Common myeloid progenitor, CD34-positive (primary cell): ENCODE data around the gene SPATS1.

ENCODE experiments used
- CTCF ChIA-PET: fragments of 350-600 bp; sonication (Branson Sonifier 250); formaldehyde crosslinking; loops from one replicate; lab custom pipeline; 2021; ENCODE audit warnings: antibody characterized with exemption; lab: Charles Lee
- POLR2A ChIA-PET: fragments of 350-600 bp; sonication (Branson Sonifier 250); formaldehyde crosslinking; loops from one replicate; lab custom pipeline; 2021; ENCODE audit warnings: antibody characterized with exemption; lab: Charles Lee
- DNase-seq, 3 donors: peaks; one replicate each; pipeline versions ENCODE4 v3.0.0 to v3.0.0-alpha.2; 2013
- H3K27ac ChIP-seq, 2 experiments: 1 replicate in 1 of 2; 2 replicates in 1 of 2; pipeline ENCODE4 v1.7.0; 2013; ENCODE audit warnings: inconsistent platforms in 2 of 2, low read length in 2 of 2, mild to moderate bottlenecking in 2 of 2, low read depth in 1 of 2, moderate library complexity in 1 of 2; ENCODE audit not compliant: severe bottlenecking in 2 of 2, insufficient read depth in 1 of 2, poor library complexity in 1 of 2
- H3K27me3 ChIP-seq, 5 experiments: replicated peaks in 2 of 5; 1 replicate in 3 of 5; 2 replicates in 2 of 5; pipeline versions ENCODE4 v1.6.1 to v1.7.0; 2013; ENCODE audit warnings: low read length in 4 of 5, mild to moderate bottlenecking in 2 of 5, moderate library complexity in 2 of 5, inconsistent platforms in 1 of 5; ENCODE audit not compliant: insufficient read depth in 5 of 5, control insufficient read depth in 4 of 5
- H3K36me3 ChIP-seq, 4 experiments: 1 replicate in 2 of 4; 2 replicates in 2 of 4; pipeline versions ENCODE4 v1.6.1 to v1.7.0; 2013; ENCODE audit warnings: low read length in 3 of 4, control low read depth in 1 of 4, mild to moderate bottlenecking in 1 of 4; ENCODE audit not compliant: control insufficient read depth in 4 of 4, insufficient read depth in 4 of 4
- H3K4me1 ChIP-seq, 4 experiments: 1 replicate in 3 of 4; 2 replicates in 1 of 4; pipeline versions ENCODE4 v1.6.1 to v1.7.1; 2013; ENCODE audit warnings: low read length in 3 of 4, mild to moderate bottlenecking in 3 of 4, control low read depth in 1 of 4, inconsistent platforms in 1 of 4, moderate library complexity in 1 of 4; ENCODE audit not compliant: control insufficient read depth in 4 of 4, insufficient read depth in 4 of 4; ENCODE audit errors: control extremely low read depth in 1 of 4
- H3K4me3 ChIP-seq, 7 experiments: 1 replicate in 4 of 7; 2 replicates in 3 of 7; pipeline versions ENCODE4 v1.5.1 to v1.7.0; 2013; ENCODE audit warnings: mild to moderate bottlenecking in 7 of 7, low read length in 6 of 7, moderate library complexity in 6 of 7, inconsistent platforms in 2 of 7, low read depth in 2 of 7, control low read depth in 1 of 7; ENCODE audit not compliant: insufficient read depth in 4 of 7, control insufficient read depth in 1 of 7; ENCODE audit errors: extremely low read depth in 1 of 7
- H3K9me3 ChIP-seq, 5 experiments: 1 replicate in 4 of 5; 2 replicates in 1 of 5; pipeline versions ENCODE4 v1.6.1 to v1.7.1; 2013; ENCODE audit warnings: low read length in 4 of 5, mild to moderate bottlenecking in 2 of 5, inconsistent platforms in 1 of 5, low read depth in 1 of 5, moderate library complexity in 1 of 5; ENCODE audit not compliant: control insufficient read depth in 4 of 5, insufficient read depth in 2 of 5; ENCODE audit errors: control extremely low read depth in 1 of 5
- WGBS: methylation state at CpG from one replicate; pipeline ENCODE4 v1.1.5; 2013; ENCODE audit not compliant: insufficient coverage; 5-methylcytosine and 5-hydroxymethylcytosine counted together

Gene SPATS1

DNA sequence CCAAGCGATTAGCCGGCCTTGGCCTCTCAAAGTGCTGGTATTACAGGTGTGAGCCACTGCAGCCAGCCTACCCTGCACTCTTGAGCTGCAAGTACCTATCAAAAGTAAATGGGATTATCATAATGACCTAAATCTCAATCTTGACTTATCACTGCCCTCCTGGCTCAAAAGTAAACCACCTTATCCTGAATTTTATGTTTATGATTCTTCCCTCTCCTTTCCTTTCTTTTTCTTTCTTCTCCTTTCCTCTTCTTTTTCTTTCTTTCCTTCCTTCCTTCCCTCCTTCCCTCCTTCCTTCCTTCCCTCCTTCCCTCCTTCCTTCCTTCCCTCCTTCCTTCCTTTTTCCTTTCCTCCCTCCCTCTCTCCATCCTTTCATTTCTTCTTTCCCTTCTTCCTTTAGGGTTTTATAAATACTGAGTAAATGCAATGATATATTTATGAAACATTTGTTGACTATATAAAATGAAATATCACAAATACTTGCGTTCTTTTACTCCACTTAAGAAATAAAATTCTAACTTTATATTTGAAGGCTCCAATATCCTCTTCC is 21.0 kb downstream of the SPATS1 start:
- H3K4me3 ChIP-seq: no peak overlapping the region
- POLR2A ChIA-PET: no interaction called here
- CTCF ChIA-PET: no interaction called here
- WGBS: no CpG with 5 or more reads among the region's 3 CpGs
- peaks cover 0 to 6% (median 2%) of the 10 kb centered on the region in 4 experiments for H3K4me1 ChIP-seq
- no peak overlapping the region for H3K27ac ChIP-seq
- H3K9me3 ChIP-seq: no peaks in the 10 kb centered on the region
- H3K27me3 ChIP-seq: peaks cover 0 to 2% (median 0%) of the 10 kb centered on the region in 5 experiments
- no peaks in the 10 kb centered on the region for H3K36me3 ChIP-seq
- DNase-seq: no peak

- peaks cover 0 to 6% (median 2%) of the 10 kb centered on the region in 4 experiments for H3K4me1 ChIP-seq
- CTCF ChIA-PET: interaction anchor here (1.3 kb wide), 1 partner anchor 20 kb away, joined by 4 read pairs; the partner anchor contains the start of gene CDC5L
- POLR2A ChIA-PET: no interaction called here
- H3K4me3 ChIP-seq: no peak overlapping the region
- no peaks in the 10 kb centered on the region for H3K27me3 ChIP-seq
- H3K9me3 ChIP-seq: no peaks in the 10 kb centered on the region
- H3K36me3 ChIP-seq: no peaks in the 10 kb centered on the region
- no peak overlapping the region for H3K27ac ChIP-seq
- DNase-seq: no peak
- WGBS: 100% methylated on average over 2 of the region's 3 CpGs
Measured at GRCh38 chr6:44366781-44367180, 24.3 kb downstream of the SPATS1 start.

DNA sequence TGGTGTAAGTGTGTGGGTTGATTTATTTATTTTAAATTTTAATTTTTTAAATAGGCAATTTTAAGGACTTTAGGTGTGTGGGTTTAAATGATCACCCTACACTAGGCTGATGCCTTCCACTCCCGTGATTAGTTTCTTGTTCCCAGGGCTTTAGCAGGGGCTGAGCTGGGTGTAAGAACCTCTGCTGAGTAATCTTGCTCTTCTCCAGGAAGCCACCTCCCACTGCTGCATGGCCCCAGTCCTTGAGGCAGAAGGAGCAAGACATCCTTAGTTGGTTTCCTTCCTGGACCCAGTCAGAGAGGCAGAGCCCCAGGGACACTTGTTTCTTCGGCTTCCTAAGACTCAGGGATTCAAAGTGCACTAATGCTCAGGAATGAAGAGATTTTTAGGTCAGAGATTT is 25.2 kb downstream of the SPATS1 start:
- peak in 2 of 3 donors; percentile 35 to 41 for DNase-seq
- H3K27me3 ChIP-seq: no peaks in the 10 kb centered on the region
- POLR2A ChIA-PET: no interaction called here
- H3K4me1 ChIP-seq: peaks cover 0 to 6% (median 3%) of the 10 kb centered on the region in 4 experiments
- no peak overlapping the region for H3K4me3 ChIP-seq
- no peaks in the 10 kb centered on the region for H3K9me3 ChIP-seq
- WGBS: 0% methylated on average over 1 of the region's 2 CpGs
- H3K27ac ChIP-seq: no peak overlapping the region
- no peaks in the 10 kb centered on the region for H3K36me3 ChIP-seq
- CTCF ChIA-PET: interaction anchor here (1.0 to 1.3 kb wide), 2 partner anchors 19 to 54 kb away, joined by 3 to 4 read pairs; partner anchors contain the start of genes AARS2 and CDC5L

GRCh38 chr6:44373051-44373450 is 30.6 kb downstream of the SPATS1 start:
- 40% methylated on average over 2 of the region's 3 CpGs for WGBS
- ChIA-PET POLR2A (no interaction called here), CTCF (no interaction called here)
- Histone ChIP-seq H3K9me3 (peaks cover 0 to 2% (median 0%) of the 10 kb centered on the region in 5 experiments), H3K4me3 (no peak overlapping the region), H3K27me3 (no peaks in the 10 kb centered on the region), H3K36me3 (no peaks in the 10 kb centered on the region), H3K27ac (no peak overlapping the region), H3K4me1 (peaks cover 0 to 10% (median 2%) of the 10 kb centered on the region in 4 experiments)
- no peak for DNase-seq

GRCh38 chr6:44373787-44374186 is 31.3 kb downstream of the SPATS1 start:
- POLR2A ChIA-PET: no interaction called here
- CTCF ChIA-PET: no interaction called here
- WGBS: 100% methylated on average over 2 of the region's 2 CpGs
- Histone ChIP-seq H3K36me3 (no peaks in the 10 kb centered on the region), H3K27me3 (no peaks in the 10 kb centered on the region), H3K4me3 (no peak overlapping the region), H3K9me3 (peaks cover 0 to 2% (median 0%) of the 10 kb centered on the region in 5 experiments), H3K4me1 (peaks cover 0 to 10% (median 2%) of the 10 kb centered on the region in 4 experiments), H3K27ac (no peak overlapping the region)
- no peak for DNase-seq

GRCh38 chr6:44375071-44375470 is 32.6 kb downstream of the SPATS1 start:
- no peak overlapping the region for H3K4me3 ChIP-seq
- ChIA-PET POLR2A (interaction anchor here (0.5 kb wide), 1 partner anchor 215 kb away, joined by 3 read pairs; no protein-coding TSS in a partner anchor), CTCF (no interaction called here)
- peaks cover 0 to 2% (median 0%) of the 10 kb centered on the region in 5 experiments for H3K9me3 ChIP-seq
- H3K4me1 ChIP-seq: peaks cover 0 to 10% (median 2%) of the 10 kb centered on the region in 4 experiments
- no peak overlapping the region for H3K27ac ChIP-seq
- WGBS: 77% methylated on average over 3 of the region's 3 CpGs
- H3K27me3 ChIP-seq: no peaks in the 10 kb centered on the region
- H3K36me3 ChIP-seq: no peaks in the 10 kb centered on the region
- peak in 1 of 3 donors; percentile 14 for DNase-seq

DNA sequence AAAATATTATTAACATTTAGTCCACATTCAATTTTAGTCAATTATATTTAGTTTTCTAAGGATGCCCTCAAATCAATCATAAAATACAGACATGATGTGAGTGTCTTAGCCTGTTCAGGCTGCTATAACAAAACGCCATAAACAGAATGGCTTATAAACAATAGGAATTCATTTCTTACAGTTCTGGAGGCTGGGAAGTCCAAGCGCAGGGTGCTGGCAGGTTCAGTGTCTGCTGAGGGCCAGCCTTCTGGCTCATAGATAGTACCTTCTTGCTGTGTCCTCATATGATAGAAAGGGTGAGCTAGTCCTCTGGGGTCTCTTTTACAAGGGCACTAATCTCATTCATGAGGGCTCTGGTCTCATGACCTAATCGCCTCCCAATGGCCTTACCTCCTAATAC is 35.0 kb downstream of the SPATS1 start:
- Histone ChIP-seq H3K27me3 (no peaks in the 10 kb centered on the region), H3K4me1 (peaks cover 0 to 10% (median 4%) of the 10 kb centered on the region in 4 experiments), H3K9me3 (peaks cover 0 to 2% (median 0%) of the 10 kb centered on the region in 5 experiments), H3K27ac (no peak overlapping the region), H3K4me3 (no peak overlapping the region), H3K36me3 (no peaks in the 10 kb centered on the region)
- POLR2A ChIA-PET: no interaction called here
- no peak for DNase-seq
- CTCF ChIA-PET: interaction anchor here (0.9 kb wide), 1 partner anchor 109 kb away, joined by 3 read pairs; no protein-coding TSS in a partner anchor
- 100% methylated on average over 1 of the region's 3 CpGs for WGBS
